ENCODE results near the gene MYL4. TPM values are rescaled to one million over a fixed set of nuclear protein-coding genes. Genes with fewer than 3 reads are reported as not detected.

MYL4 gene
- total and polyA plus RNA-seq, 2 of the 8 experiments (the other 6 are each of a cell fraction or from before 2014, with no cell fraction given) = 0.12 TPM; not detected in 1

DNA sequence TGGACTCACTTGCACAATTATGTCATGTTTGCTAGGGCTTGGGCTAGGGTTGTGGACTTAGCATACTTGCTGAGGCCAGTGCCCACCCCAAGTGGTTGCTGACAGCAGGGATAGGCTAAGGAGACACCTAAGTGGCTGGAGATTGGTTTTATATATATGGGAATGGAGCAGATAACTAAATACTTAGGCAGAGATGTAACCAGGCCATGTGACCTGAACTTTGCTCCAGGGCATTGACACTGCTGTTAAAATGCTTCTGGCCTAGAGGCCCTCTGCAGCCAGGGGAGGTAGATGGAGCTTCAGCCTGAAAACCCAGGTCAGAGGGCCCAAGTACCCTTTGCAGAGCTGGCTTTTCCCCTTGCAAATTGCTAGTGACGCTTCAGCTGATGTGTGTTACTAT, 43.1 kb downstream of the MYL4 start:
- CTCF ChIA-PET (ENCODE audit: partially characterized antibody) = interaction anchor here (0.8 to 2.0 kb wide), 9 partner anchors 8 to 139 kb away, joined by 3 to 5 read pairs (median 3); no protein-coding TSS in a partner anchor
- peaks cover 9 to 32% (median 28%) of the 10 kb centered on the region in 4 experiments for H3K27me3 ChIP-seq (replicated peaks in 1 of 4; ENCODE audit: control insufficient read depth in 3 of 4, extremely low read depth in 1 of 4, insufficient read depth in 3 of 4, low read length in 3 of 4)
- no peak overlapping the region for H4K91ac ChIP-seq (replicated peaks; ENCODE audit: insufficient read length, low read length)
- TF ChIP-seq POLR2AphosphoS5 (IDR thresholded peaks at IDR 0.05; ENCODE audit: low read depth, low read length) = no peak
- TF ChIP-seq HDAC6 (IDR thresholded peaks at IDR 0.05; ENCODE audit: low read depth, low read length) = no peak
- no peak for TF ChIP-seq JUND (IDR thresholded peaks at IDR 0.05; ENCODE audit: low read length)

More for the DNA sequence above, 43.1 kb downstream of the MYL4 start:
- Histone ChIP-seq H3K23me2 (ENCODE audit: low read depth, low read length) (peaks cover 11% of the 10 kb centered on the region; the same call in 1 of the 2 replicates), H3K79me1 (ENCODE audit: low read depth, low read length) (no peaks in the 10 kb centered on the region), H2BK15ac (ENCODE audit: low read length) (no peak overlapping the region), H3K4me3 (ENCODE audit: extremely low read depth in 1 of 4, insufficient read depth in 2 of 4, low read depth in 3 of 4, low read length in 4 of 4) (no peak overlapping the region), H3K4ac (replicated peaks; ENCODE audit: insufficient read length, low read depth, low read length) (no peak overlapping the region), H2AK5ac (ENCODE audit: low read depth, low read length) (0 out of 2 replicates have a peak overlapping the region, but pooled peaks have one; percentile 9), H4K20me1 (replicated peaks in 1 of 2; ENCODE audit: control insufficient read depth in 1 of 2, insufficient read depth in 2 of 2, low read length in 2 of 2) (peaks cover 0 to 2% of the 10 kb centered on the region in 2 experiments), H3K18ac (ENCODE audit: extremely low read depth, low read length) (no peak overlapping the region), H3K14ac (ENCODE audit: insufficient read length) (no peak overlapping the region), H3K23ac (ENCODE audit: insufficient read length) (no peak overlapping the region), H3K79me2 (ENCODE audit: control insufficient read depth in 1 of 2, insufficient read depth in 2 of 2, low read length in 2 of 2) (no peaks in the 10 kb centered on the region), H3K56ac (replicated peaks; ENCODE audit: insufficient read length, low read depth, low read length) (no peak overlapping the region), H2AFZ (ENCODE audit: low read length) (no peak overlapping the region), H4K8ac (ENCODE audit: extremely low read depth, insufficient read depth, low read length) (no peak overlapping the region), H3K4me2 (ENCODE audit: insufficient read depth in 1 of 2, low read depth in 2 of 2, low read length in 2 of 2) (peak overlapping the region in 1 of 2 experiments; percentile 43; a peak in 1 of 4 replicates), H4K5ac (ENCODE audit: insufficient read length, low read depth, low read length) (no peak overlapping the region), H3K9ac (replicated peaks in 1 of 4; ENCODE audit: extremely low read depth in 1 of 4, low read depth in 3 of 4, low read length in 3 of 4) (no peak overlapping the region), H3K9me3 (ENCODE audit: insufficient read depth in 2 of 2, low read depth in 1 of 2, low read length in 1 of 2) (no peaks in the 10 kb centered on the region), H2BK12ac (ENCODE audit: low read depth, low read length) (no peak overlapping the region), H2BK20ac (ENCODE audit: low read length) (no peak overlapping the region), H2BK5ac (ENCODE audit: low read depth, low read length) (no peak overlapping the region), H3K36me3 (ENCODE audit: control insufficient read depth in 2 of 4, insufficient read depth in 4 of 4, low read length in 3 of 4) (no peaks in the 10 kb centered on the region), H3K27ac (ENCODE audit: low read depth, low read length) (no peak overlapping the region), H2BK120ac (replicated peaks; ENCODE audit: low read depth, low read length) (no peak overlapping the region), H3K4me1 (replicated peaks in 1 of 4; ENCODE audit: control insufficient read depth in 3 of 4, insufficient read depth in 4 of 4, low read length in 3 of 4) (peaks cover 0 to 11% (median 6%) of the 10 kb centered on the region in 4 experiments; a peak in 5 of 7 replicates)
- DNase-seq (ENCODE audit: low read depth in 1 of 2, low spot score in 2 of 2) = no peak
- WGBS, 2 experiments (ENCODE audit: extremely low coverage in 1 of 2, insufficient coverage in 1 of 2, insufficient read length in 1 of 2, insufficient replicate concordance in 2 of 2, low coverage in 1 of 2, low lambda C conversion rate in 2 of 2, missing lambda C conversion rate in 1 of 2) = 85% methylated on average over 1 of the region's 1 CpG; no CpG with 5 or more reads in 1 of the 2 experiments
- no peak for FAIRE-seq
- POLR2A ChIA-PET (ENCODE audit: partially characterized antibody) = interaction anchor here (0.6 kb wide), 1 partner anchor 71 kb away, joined by 3 read pairs; the partner anchor contains the start of gene EFCAB13
